ENCODE measurements around the gene RHBDF1.

RHBDF1 gene

DNA sequence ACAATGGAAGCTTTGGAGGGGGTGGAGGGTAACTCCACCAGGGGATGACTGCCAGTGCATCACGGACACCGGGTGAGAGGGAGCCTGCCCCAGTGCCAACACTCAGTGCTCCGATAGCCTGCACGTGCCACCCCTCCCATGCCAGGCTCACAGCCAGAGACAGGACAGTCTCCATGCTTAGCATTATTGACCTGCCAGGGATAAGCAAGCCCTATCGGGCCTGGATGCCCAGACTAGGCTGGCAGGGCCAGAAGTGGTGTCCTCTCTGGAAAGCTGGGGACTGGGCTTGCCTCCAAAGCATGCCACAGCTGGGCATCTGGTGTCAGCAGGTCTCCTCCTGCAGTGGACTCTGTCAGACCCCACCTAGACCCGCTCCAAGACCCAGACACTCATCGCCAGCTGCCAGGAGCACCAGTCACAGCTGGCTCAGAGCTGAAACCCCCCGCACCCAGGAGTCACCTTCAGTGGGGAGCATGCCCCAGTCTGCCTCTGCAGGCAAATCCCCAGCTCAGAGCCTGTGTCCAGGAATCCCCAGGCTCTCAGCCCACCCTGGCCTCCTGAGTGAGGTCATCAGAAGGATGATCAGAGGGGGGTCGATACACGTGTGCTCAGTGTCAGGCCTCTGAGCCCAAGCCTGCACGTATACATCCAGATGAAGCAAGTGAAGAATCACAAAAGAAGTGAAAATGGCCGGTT is 1.8 kb upstream of the RHBDF1 start:
- H3K36me3 ChIP-seq (ENCODE audit: control insufficient read depth, low read length), result no peaks in the 10 kb centered on the region
- H3K9me3 ChIP-seq (ENCODE audit: control insufficient read depth, insufficient read depth, low read length), result no peaks in the 10 kb centered on the region
- no peaks in the 10 kb centered on the region for H3K9me2 ChIP-seq (replicated peaks; ENCODE audit: control insufficient read depth, low read length)
- no peaks in the 10 kb centered on the region for H3F3A ChIP-seq (ENCODE audit: control insufficient read depth, insufficient read depth)
- no peak overlapping the region for H3K4me3 ChIP-seq (ENCODE audit: low read length)
- no peak overlapping the region for H3K27ac ChIP-seq (ENCODE audit: low read depth, low read length)
- H3K4me1 ChIP-seq (ENCODE audit: control insufficient read depth, low read length), result peaks cover 23% of the 10 kb centered on the region
- no peaks in the 10 kb centered on the region for H4K20me1 ChIP-seq (ENCODE audit: control insufficient read depth, insufficient read depth, low read depth, low read length)
- no peak overlapping the region for H3K4me2 ChIP-seq (ENCODE audit: low read length)
- peaks cover 47% of the 10 kb centered on the region for H3K27me3 ChIP-seq (ENCODE audit: control insufficient read depth, low read length)
- peaks cover 7% of the 10 kb centered on the region for H3K79me2 ChIP-seq (ENCODE audit: control insufficient read depth, low read length)
- no peak for TF ChIP-seq EZH2phosphoT487 (IDR thresholded peaks at IDR 0.05; ENCODE audit: borderline replicate concordance, low read length)
- TF ChIP-seq, protein P1, sequence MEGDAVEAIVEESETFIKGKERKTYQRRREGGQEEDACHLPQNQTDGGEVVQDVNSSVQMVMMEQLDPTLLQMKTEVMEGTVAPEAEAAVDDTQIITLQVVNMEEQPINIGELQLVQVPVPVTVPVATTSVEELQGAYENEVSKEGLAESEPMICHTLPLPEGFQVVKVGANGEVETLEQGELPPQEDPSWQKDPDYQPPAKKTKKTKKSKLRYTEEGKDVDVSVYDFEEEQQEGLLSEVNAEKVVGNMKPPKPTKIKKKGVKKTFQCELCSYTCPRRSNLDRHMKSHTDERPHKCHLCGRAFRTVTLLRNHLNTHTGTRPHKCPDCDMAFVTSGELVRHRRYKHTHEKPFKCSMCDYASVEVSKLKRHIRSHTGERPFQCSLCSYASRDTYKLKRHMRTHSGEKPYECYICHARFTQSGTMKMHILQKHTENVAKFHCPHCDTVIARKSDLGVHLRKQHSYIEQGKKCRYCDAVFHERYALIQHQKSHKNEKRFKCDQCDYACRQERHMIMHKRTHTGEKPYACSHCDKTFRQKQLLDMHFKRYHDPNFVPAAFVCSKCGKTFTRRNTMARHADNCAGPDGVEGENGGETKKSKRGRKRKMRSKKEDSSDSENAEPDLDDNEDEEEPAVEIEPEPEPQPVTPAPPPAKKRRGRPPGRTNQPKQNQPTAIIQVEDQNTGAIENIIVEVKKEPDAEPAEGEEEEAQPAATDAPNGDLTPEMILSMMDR (IDR thresholded peaks at IDR 0.05; ENCODE audit: low read depth, low read length, poor library complexity, severe bottlenecking), result no peak

DNA sequence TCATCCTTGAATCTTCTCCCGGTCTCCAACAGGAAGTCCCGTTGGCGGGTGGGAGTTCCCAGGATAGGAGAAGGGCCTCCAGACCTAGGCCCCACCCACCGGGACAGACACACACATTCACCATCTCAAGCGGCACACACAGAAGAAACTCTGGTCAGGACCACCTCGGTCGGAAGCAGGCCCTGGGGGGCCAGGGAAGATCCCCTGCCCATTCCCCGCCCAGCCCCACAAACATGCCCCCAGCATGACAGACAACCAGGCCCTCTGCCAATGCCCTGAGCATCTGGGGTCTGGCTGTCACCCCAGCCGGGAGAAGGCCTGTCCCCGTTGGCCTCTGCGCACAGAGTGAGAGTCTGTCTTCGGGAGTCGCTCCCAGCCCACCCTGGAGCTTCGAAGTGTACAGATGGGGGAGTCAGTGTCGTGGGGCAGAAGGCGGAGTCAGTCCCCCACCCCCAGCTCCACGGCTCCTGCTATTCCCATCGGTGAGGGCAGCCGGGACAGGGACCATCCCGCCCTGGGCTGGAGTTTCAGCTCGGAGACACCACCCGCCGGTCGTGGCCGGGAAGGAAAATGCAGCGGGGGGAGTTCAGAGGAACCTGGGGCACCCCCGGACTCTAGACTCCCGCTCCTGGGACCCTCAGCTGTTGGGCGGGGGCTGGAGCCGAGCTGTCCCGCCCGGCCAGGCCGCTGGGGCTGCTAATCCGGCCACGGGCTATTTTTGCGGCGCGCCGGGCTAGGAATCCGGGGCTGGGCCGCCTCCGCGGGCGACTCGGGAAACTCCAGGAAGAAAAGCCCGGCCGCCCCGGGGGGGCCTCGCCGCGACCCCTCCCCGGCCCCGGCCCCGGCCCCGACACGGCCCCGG is 660 bp downstream of the RHBDF1 start:
- Histone ChIP-seq H3K27me3 (ENCODE audit: control insufficient read depth, low read length) (peaks cover 59% of the 10 kb centered on the region), H3K27ac (ENCODE audit: low read depth, low read length) (no peak overlapping the region), H3F3A (ENCODE audit: control insufficient read depth, insufficient read depth) (no peaks in the 10 kb centered on the region), H3K36me3 (ENCODE audit: control insufficient read depth, low read length) (no peaks in the 10 kb centered on the region), H3K4me2 (ENCODE audit: low read length) (no peak overlapping the region), H3K4me1 (ENCODE audit: control insufficient read depth, low read length) (peaks cover 10% of the 10 kb centered on the region), H3K9me2 (replicated peaks; ENCODE audit: control insufficient read depth, low read length) (no peaks in the 10 kb centered on the region), H3K79me2 (ENCODE audit: control insufficient read depth, low read length) (no peaks in the 10 kb centered on the region), H3K4me3 (ENCODE audit: low read length) (no peak overlapping the region), H3K9me3 (ENCODE audit: control insufficient read depth, insufficient read depth, low read length) (no peaks in the 10 kb centered on the region), H4K20me1 (ENCODE audit: control insufficient read depth, insufficient read depth, low read depth, low read length) (no peaks in the 10 kb centered on the region)
- TF ChIP-seq EZH2phosphoT487 (IDR thresholded peaks at IDR 0.05; ENCODE audit: borderline replicate concordance, low read length), result no peak
- TF ChIP-seq, protein P1 (IDR thresholded peaks at IDR 0.05; ENCODE audit: low read depth, low read length, poor library complexity, severe bottlenecking), result no peak

DNA sequence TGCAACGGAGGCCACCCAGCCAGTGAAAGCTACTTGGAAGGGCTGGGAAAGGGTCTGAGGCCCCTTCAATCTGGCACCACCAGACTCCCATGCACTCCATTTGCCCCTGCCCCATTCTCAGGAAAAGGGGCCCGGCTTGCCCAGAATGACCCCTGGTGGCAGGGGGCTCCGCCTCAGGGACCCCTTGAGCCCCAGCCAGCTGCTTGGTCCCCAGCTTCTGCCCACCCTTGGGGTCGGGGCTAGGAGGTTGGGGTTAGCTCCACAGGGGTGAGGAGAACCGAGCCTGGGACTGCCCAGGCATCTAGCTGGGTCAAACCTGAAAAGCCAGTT is 1.3 kb downstream of the RHBDF1 start:
- Histone ChIP-seq H4K20me1 (ENCODE audit: control insufficient read depth, insufficient read depth, low read depth, low read length) (no peaks in the 10 kb centered on the region), H3K4me1 (ENCODE audit: control insufficient read depth, low read length) (peaks cover 4% of the 10 kb centered on the region), H3K4me2 (ENCODE audit: low read length) (no peak overlapping the region), H3K9me3 (ENCODE audit: control insufficient read depth, insufficient read depth, low read length) (no peaks in the 10 kb centered on the region), H3K27ac (ENCODE audit: low read depth, low read length) (no peak overlapping the region), H3K9me2 (replicated peaks; ENCODE audit: control insufficient read depth, low read length) (no peaks in the 10 kb centered on the region), H3K36me3 (ENCODE audit: control insufficient read depth, low read length) (no peaks in the 10 kb centered on the region), H3K27me3 (ENCODE audit: control insufficient read depth, low read length) (peaks cover 61% of the 10 kb centered on the region), H3K79me2 (ENCODE audit: control insufficient read depth, low read length) (no peaks in the 10 kb centered on the region), H3K4me3 (ENCODE audit: low read length) (no peak overlapping the region), H3F3A (ENCODE audit: control insufficient read depth, insufficient read depth) (no peaks in the 10 kb centered on the region)
- peak; percentile 61; the same call in 1 of the 2 replicates for TF ChIP-seq EZH2phosphoT487 (IDR thresholded peaks at IDR 0.05; ENCODE audit: borderline replicate concordance, low read length)
- TF ChIP-seq, protein P1 (IDR thresholded peaks at IDR 0.05; ENCODE audit: low read depth, low read length, poor library complexity, severe bottlenecking), result no peak
